Mesendoderm (in vitro differentiated cells): ENCODE results near the gene DEFB110.

Experiments
- DNase-seq: peaks from one replicate; pipeline ENCODE4 v3.0.0; 2013
- H2AK5ac ChIP-seq: 2 replicates; pipeline ENCODE4 v1.6.1; 2013; ENCODE audit warnings: low read length, inconsistent platforms
- H2BK120ac ChIP-seq: 2 replicates; pipeline ENCODE4 v1.6.1; 2013; ENCODE audit warnings: low read depth, mild to moderate bottlenecking, low read length, moderate library complexity, mixed read lengths
- H2BK15ac ChIP-seq: replicated peaks from 2 replicates; pipeline ENCODE4 v1.6.1; 2013; ENCODE audit warnings: low read depth, mild to moderate bottlenecking, moderate library complexity
- H2BK5ac ChIP-seq: 2 replicates; pipeline ENCODE4 v1.6.1; 2013; ENCODE audit warnings: low read length, inconsistent platforms
- H3K18ac ChIP-seq: 2 replicates; pipeline ENCODE4 v1.6.1; 2013; ENCODE audit warnings: mild to moderate bottlenecking, low read length, mixed read lengths
- H3K23ac ChIP-seq: one replicate; pipeline ENCODE4 v1.6.1; 2013; ENCODE audit warnings: low read length
- H3K27ac ChIP-seq: 2 replicates; pipeline ENCODE4 v1.5.1; 2013; ENCODE audit warnings: low read depth, mild to moderate bottlenecking, inconsistent platforms, low read length, moderate library complexity
- H3K27me3 ChIP-seq: 2 replicates; pipeline ENCODE4 v1.6.1; 2013; ENCODE audit warnings: low read length, control low read depth, mild to moderate bottlenecking, inconsistent platforms; ENCODE audit not compliant: insufficient read depth, poor library complexity
- H3K36me3 ChIP-seq: 2 replicates; pipeline ENCODE4 v1.6.1; 2013; ENCODE audit warnings: low read length, inconsistent platforms; ENCODE audit not compliant: control insufficient read depth, insufficient read depth
- H3K4ac ChIP-seq: one replicate; pipeline ENCODE4 v1.6.1; 2013; ENCODE audit warnings: low read depth, mild to moderate bottlenecking, low read length, moderate library complexity
- H3K4me1 ChIP-seq: 2 replicates; pipeline ENCODE4 v1.6.1; 2013; ENCODE audit warnings: low read depth, low read length, inconsistent platforms; ENCODE audit not compliant: control insufficient read depth
- H3K4me2 ChIP-seq: 2 replicates; pipeline ENCODE4 v1.6.1; 2013; ENCODE audit warnings: low read length
- H3K4me3 ChIP-seq: 2 replicates; pipeline ENCODE4 v1.5.1; 2013; ENCODE audit warnings: mild to moderate bottlenecking, low read length
- H3K56ac ChIP-seq: one replicate; pipeline ENCODE4 v1.6.1; 2013; ENCODE audit warnings: low read length
- H3K79me1 ChIP-seq: 2 replicates; pipeline ENCODE4 v1.6.1; 2013; ENCODE audit warnings: low read length, inconsistent platforms
- H3K79me2 ChIP-seq: 2 replicates; pipeline ENCODE4 v1.6.1; 2013; ENCODE audit warnings: mild to moderate bottlenecking, low read length; ENCODE audit not compliant: control insufficient read depth, insufficient read depth
- H3K9ac ChIP-seq: 2 replicates; pipeline ENCODE4 v1.6.1; 2013; ENCODE audit warnings: low read length, inconsistent platforms
- H4K5ac ChIP-seq: one replicate; pipeline ENCODE4 v1.6.1; 2013; ENCODE audit warnings: low read length
- H4K8ac ChIP-seq: one replicate; pipeline ENCODE4 v1.6.1; 2013; ENCODE audit warnings: low read depth, mild to moderate bottlenecking, control low read depth, low read length, moderate library complexity
- WGBS: extraction: QIAGEN DNeasy Blood & Tissue Kit; methylation state at CpG from one replicate; pipeline ENCODE4 v1.1.7; 2013; ENCODE audit warnings: low lambda C conversion rate, missing lambda C conversion rate; ENCODE audit not compliant: insufficient coverage; ENCODE audit errors: extremely low coverage; 5-methylcytosine and 5-hydroxymethylcytosine counted together

The DEFB110 gene

GRCh38 chr6:49988900-49989299 lies 32.9 kb downstream of the DEFB110 start:
- Histone ChIP-seq H4K5ac (no peak overlapping the region), H3K4me3 (no peak overlapping the region), H3K23ac (no peak overlapping the region), H3K18ac (no peak overlapping the region), H2AK5ac (no peak overlapping the region), H3K9ac (no peak overlapping the region), H3K56ac (no peak overlapping the region), H3K27me3 (no peaks in the 10 kb centered on the region), H3K4ac (no peak overlapping the region), H3K79me2 (no peaks in the 10 kb centered on the region), H3K36me3 (no peaks in the 10 kb centered on the region), H3K79me1 (no peaks in the 10 kb centered on the region), H3K27ac (no peak overlapping the region), H2BK15ac (no peak overlapping the region), H3K4me1 (no peaks in the 10 kb centered on the region), H2BK120ac (no peak overlapping the region), H2BK5ac (no peak overlapping the region), H3K4me2 (no peak overlapping the region), H4K8ac (no peak overlapping the region)
- no CpG with 5 or more reads among the region's 2 CpGs for WGBS
- DNase-seq, result peak; percentile 10

GRCh38 chr6:49987749-49988148 lies 34.0 kb downstream of the DEFB110 start:
- DNase-seq, result no peak
- H4K8ac ChIP-seq, result no peak overlapping the region
- no peak overlapping the region for H2BK15ac ChIP-seq
- no peak overlapping the region for H3K18ac ChIP-seq
- no CpG with 5 or more reads among the region's 2 CpGs for WGBS
- no peak overlapping the region for H3K9ac ChIP-seq
- H2AK5ac ChIP-seq, result no peak overlapping the region
- no peak overlapping the region for H4K5ac ChIP-seq
- no peak overlapping the region for H3K4me2 ChIP-seq
- H2BK5ac ChIP-seq, result no peak overlapping the region
- H3K27me3 ChIP-seq, result no peaks in the 10 kb centered on the region
- no peak overlapping the region for H3K56ac ChIP-seq
- H3K4me3 ChIP-seq, result no peak overlapping the region
- no peak overlapping the region for H3K23ac ChIP-seq
- no peak overlapping the region for H3K27ac ChIP-seq
- no peaks in the 10 kb centered on the region for H3K79me2 ChIP-seq
- no peak overlapping the region for H2BK120ac ChIP-seq
- no peaks in the 10 kb centered on the region for H3K79me1 ChIP-seq
- no peaks in the 10 kb centered on the region for H3K36me3 ChIP-seq
- no peaks in the 10 kb centered on the region for H3K4me1 ChIP-seq
- no peak overlapping the region for H3K4ac ChIP-seq

GRCh38 chr6:49986551-49986950 lies 35.2 kb downstream of the DEFB110 start:
- no peak for DNase-seq
- Histone ChIP-seq H3K4me3 (no peak overlapping the region), H3K79me1 (no peaks in the 10 kb centered on the region), H3K4me2 (no peak overlapping the region), H3K9ac (no peak overlapping the region), H2BK15ac (no peak overlapping the region), H4K8ac (no peak overlapping the region), H4K5ac (no peak overlapping the region), H3K36me3 (no peaks in the 10 kb centered on the region), H2AK5ac (no peak overlapping the region), H3K27ac (no peak overlapping the region), H3K56ac (no peak overlapping the region), H3K79me2 (no peaks in the 10 kb centered on the region), H3K18ac (no peak overlapping the region), H3K4me1 (no peaks in the 10 kb centered on the region), H3K27me3 (no peaks in the 10 kb centered on the region), H3K23ac (no peak overlapping the region), H2BK120ac (no peak overlapping the region), H2BK5ac (no peak overlapping the region), H3K4ac (no peak overlapping the region)
- WGBS, result no CpG with 5 or more reads among the region's 1 CpG

- no peak overlapping the region for H4K5ac ChIP-seq
- no peak for DNase-seq
- no peak overlapping the region for H2BK120ac ChIP-seq
- no peak overlapping the region for H3K9ac ChIP-seq
- H4K8ac ChIP-seq, result no peak overlapping the region
- H3K27ac ChIP-seq, result no peak overlapping the region
- no peak overlapping the region for H3K4me3 ChIP-seq
- H2AK5ac ChIP-seq, result no peak overlapping the region
- H3K79me1 ChIP-seq, result no peaks in the 10 kb centered on the region
- H3K4me1 ChIP-seq, result no peaks in the 10 kb centered on the region
- H3K79me2 ChIP-seq, result no peaks in the 10 kb centered on the region
- no peaks in the 10 kb centered on the region for H3K27me3 ChIP-seq
- H3K4me2 ChIP-seq, result no peak overlapping the region
- H3K18ac ChIP-seq, result no peak overlapping the region
- no peaks in the 10 kb centered on the region for H3K36me3 ChIP-seq
- WGBS, result no CpG with 5 or more reads among the region's 2 CpGs
- no peak overlapping the region for H3K56ac ChIP-seq
- no peak overlapping the region for H3K23ac ChIP-seq
- no peak overlapping the region for H3K4ac ChIP-seq
- H2BK5ac ChIP-seq, result no peak overlapping the region
- no peak overlapping the region for H2BK15ac ChIP-seq
Observed at GRCh38 chr6:49982046-49982445, 39.7 kb downstream of the DEFB110 start.

GRCh38 chr6:49980898-49981297 lies 40.9 kb downstream of the DEFB110 start:
- H3K27ac ChIP-seq, result no peak overlapping the region
- no CpG with 5 or more reads among the region's 1 CpG for WGBS
- H4K8ac ChIP-seq, result no peak overlapping the region
- no peak overlapping the region for H2BK5ac ChIP-seq
- no peak overlapping the region for H3K4ac ChIP-seq
- H3K18ac ChIP-seq, result no peak overlapping the region
- H3K9ac ChIP-seq, result no peak overlapping the region
- H3K23ac ChIP-seq, result no peak overlapping the region
- no peak for DNase-seq
- no peak overlapping the region for H2BK120ac ChIP-seq
- H3K27me3 ChIP-seq, result no peaks in the 10 kb centered on the region
- no peak overlapping the region for H4K5ac ChIP-seq
- H2AK5ac ChIP-seq, result no peak overlapping the region
- no peak overlapping the region for H3K56ac ChIP-seq
- no peaks in the 10 kb centered on the region for H3K79me2 ChIP-seq
- no peak overlapping the region for H3K4me2 ChIP-seq
- H3K4me3 ChIP-seq, result no peak overlapping the region
- no peaks in the 10 kb centered on the region for H3K36me3 ChIP-seq
- H2BK15ac ChIP-seq, result no peak overlapping the region
- H3K79me1 ChIP-seq, result no peaks in the 10 kb centered on the region
- no peaks in the 10 kb centered on the region for H3K4me1 ChIP-seq

GRCh38 chr6:49979584-49979983 lies 42.2 kb downstream of the DEFB110 start:
- Histone ChIP-seq H4K5ac (no peak overlapping the region), H2BK15ac (no peak overlapping the region), H3K4me3 (no peak overlapping the region), H3K79me2 (no peaks in the 10 kb centered on the region), H3K27me3 (no peaks in the 10 kb centered on the region), H3K9ac (no peak overlapping the region), H3K4me1 (no peaks in the 10 kb centered on the region), H3K23ac (no peak overlapping the region), H3K79me1 (no peaks in the 10 kb centered on the region), H2BK120ac (no peak overlapping the region), H3K4ac (no peak overlapping the region), H3K4me2 (no peak overlapping the region), H2BK5ac (no peak overlapping the region), H3K36me3 (no peaks in the 10 kb centered on the region), H3K27ac (no peak overlapping the region), H3K18ac (no peak overlapping the region), H4K8ac (no peak overlapping the region), H2AK5ac (no peak overlapping the region), H3K56ac (no peak overlapping the region)
- no peak for DNase-seq
- no CpG with 5 or more reads among the region's 4 CpGs for WGBS
